ENCODE measurements around the gene HNRNPA3. TPM values are rescaled to one million over a fixed set of nuclear protein-coding genes. Genes with fewer than 3 reads are reported as not detected.
A peak's percentile ranks its signal among the peaks of the same experiment; 100 is the strongest.

HNRNPA3 gene
- total and polyA plus RNA-seq, 2 of the 13 experiments (the other 11 are each of a cell fraction or from before 2014, with no cell fraction given) = 73.3 to 97.7 TPM

GRCh38 chr2:177169810-177170514, 42.6 kb upstream of the HNRNPA3 start (continued):
- TF ChIP-seq ZNF766 (CRISPR knock-in tag; IDR thresholded peaks at IDR 0.05; ENCODE audit: borderline replicate concordance) (peak; percentile 46; the same call in 1 of the 2 replicates), ZSCAN5A (CRISPR knock-in tag; IDR thresholded peaks at IDR 0.05; ENCODE audit: borderline replicate concordance) (no peak; the same call in 1 of the 2 replicates), ZNF124 (CRISPR knock-in tag; IDR thresholded peaks at IDR 0.05) (no peak), ZNF484 (CRISPR knock-in tag; IDR thresholded peaks at IDR 0.05; ENCODE audit: borderline replicate concordance, low read depth) (no peak), EZH2 (conservative IDR thresholded peaks at IDR 0.05; ENCODE audit: low read depth, low read length) (no peak), STAG1 (CRISPR knock-in tag; IDR thresholded peaks at IDR 0.05) (no peak; the same call in 1 of the 2 replicates), ZNF740 (CRISPR knock-in tag; IDR thresholded peaks at IDR 0.05) (no peak), AHDC1 (CRISPR knock-in tag; IDR thresholded peaks at IDR 0.05; ENCODE audit: borderline replicate concordance) (peak; percentile 80; the same call in 1 of the 2 replicates), HOXA7 (CRISPR knock-in tag; IDR thresholded peaks at IDR 0.05) (no peak), NR2C2 (CRISPR knock-in tag; IDR thresholded peaks at IDR 0.05; ENCODE audit: borderline replicate concordance) (no peak), ZNF784 (CRISPR knock-in tag; IDR thresholded peaks at IDR 0.05; ENCODE audit: borderline replicate concordance) (0 out of 2 replicates have a peak, but pooled peaks have one; percentile 10), ZNF431 (CRISPR knock-in tag; IDR thresholded peaks at IDR 0.05; ENCODE audit: borderline replicate concordance, low read depth) (no peak), ATF7-NPFF (CRISPR knock-in tag; IDR thresholded peaks at IDR 0.05; ENCODE audit: low read depth) (no peak), ZMYM4 (CRISPR knock-in tag; IDR thresholded peaks at IDR 0.05) (peak; percentile 90), KDM2A (CRISPR knock-in tag; IDR thresholded peaks at IDR 0.05; ENCODE audit: borderline replicate concordance, low read depth) (peak; percentile 47; the same call in 1 of the 2 replicates), IKZF5 (CRISPR knock-in tag; IDR thresholded peaks at IDR 0.05) (peak; percentile 90), ZNF569 (CRISPR knock-in tag; IDR thresholded peaks at IDR 0.05; ENCODE audit: borderline replicate concordance) (no peak), MTF1 (CRISPR knock-in tag; IDR thresholded peaks at IDR 0.05) (no peak)

All from HepG2 (cell line).